Stimulated activated CD8-positive, alpha-beta memory T cell treated with anti-CD3 and anti-CD28 coated beads, Interleukin-15, amount 100 ng/mL, for 48 hours (primary cell): Measurements from ENCODE around the gene MSX2.
"Not testable (repeated sequence)": the region's sequence is repeated elsewhere in the genome, so short reads cannot be mapped to it uniquely, and the experiment has no call there.

Source experiments
- DNase-seq, 2 donors: peaks; one replicate each; pipeline ENCODE4 v3.0.0-alpha.2; 2020; ENCODE audit warnings: low read depth in 2 of 2

The MSX2 gene

DNA sequence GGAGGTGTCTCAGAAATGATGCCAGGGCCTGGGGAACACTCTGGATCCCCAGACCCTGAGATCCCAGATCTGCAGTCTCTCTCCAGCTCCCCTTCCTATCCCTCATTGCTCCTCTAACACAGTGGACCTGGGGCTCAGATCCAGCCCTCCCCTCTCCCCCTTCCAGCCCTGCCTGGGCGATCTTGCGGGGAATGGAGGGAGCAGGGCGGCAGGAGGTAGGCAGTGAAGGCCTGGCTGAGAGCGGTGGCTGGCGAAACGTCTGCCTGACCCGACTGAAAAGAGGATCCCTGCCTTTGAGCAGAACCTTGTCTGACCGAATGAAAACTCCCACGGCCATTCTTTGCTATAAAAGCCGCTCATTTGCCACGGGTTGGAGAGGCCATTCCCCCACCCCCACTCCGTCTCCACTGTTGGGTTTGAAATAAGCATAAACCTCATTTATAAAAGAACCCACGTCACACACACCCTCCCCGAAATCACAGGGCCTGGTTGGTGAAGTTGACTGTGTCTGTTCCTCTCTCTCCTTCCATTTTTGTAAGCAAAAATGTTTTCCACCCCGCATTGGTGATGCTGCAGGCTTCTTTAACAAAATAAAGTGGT lies 8.8 kb downstream of the MSX2 start:
- DNase-seq, result no peak

DNA sequence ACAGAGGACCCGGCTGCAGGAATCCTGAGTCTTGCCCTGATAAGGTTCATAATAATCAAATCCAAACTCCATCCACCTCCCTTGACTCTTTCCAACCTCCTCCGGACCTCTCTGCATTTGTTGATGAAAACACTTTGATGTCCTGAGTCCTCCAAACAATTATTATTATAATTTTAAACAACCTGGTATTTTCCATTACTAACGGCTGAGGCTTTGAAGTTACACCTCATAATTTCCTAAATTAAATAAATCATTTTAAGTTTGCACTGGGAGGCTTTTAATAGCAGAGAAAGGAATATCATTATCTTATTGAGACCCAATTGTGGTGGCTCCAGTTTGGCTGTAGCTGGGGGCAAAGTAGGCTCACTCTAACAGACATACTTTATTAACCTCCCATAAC lies 9.5 kb downstream of the MSX2 start:
- no peak for DNase-seq

DNA sequence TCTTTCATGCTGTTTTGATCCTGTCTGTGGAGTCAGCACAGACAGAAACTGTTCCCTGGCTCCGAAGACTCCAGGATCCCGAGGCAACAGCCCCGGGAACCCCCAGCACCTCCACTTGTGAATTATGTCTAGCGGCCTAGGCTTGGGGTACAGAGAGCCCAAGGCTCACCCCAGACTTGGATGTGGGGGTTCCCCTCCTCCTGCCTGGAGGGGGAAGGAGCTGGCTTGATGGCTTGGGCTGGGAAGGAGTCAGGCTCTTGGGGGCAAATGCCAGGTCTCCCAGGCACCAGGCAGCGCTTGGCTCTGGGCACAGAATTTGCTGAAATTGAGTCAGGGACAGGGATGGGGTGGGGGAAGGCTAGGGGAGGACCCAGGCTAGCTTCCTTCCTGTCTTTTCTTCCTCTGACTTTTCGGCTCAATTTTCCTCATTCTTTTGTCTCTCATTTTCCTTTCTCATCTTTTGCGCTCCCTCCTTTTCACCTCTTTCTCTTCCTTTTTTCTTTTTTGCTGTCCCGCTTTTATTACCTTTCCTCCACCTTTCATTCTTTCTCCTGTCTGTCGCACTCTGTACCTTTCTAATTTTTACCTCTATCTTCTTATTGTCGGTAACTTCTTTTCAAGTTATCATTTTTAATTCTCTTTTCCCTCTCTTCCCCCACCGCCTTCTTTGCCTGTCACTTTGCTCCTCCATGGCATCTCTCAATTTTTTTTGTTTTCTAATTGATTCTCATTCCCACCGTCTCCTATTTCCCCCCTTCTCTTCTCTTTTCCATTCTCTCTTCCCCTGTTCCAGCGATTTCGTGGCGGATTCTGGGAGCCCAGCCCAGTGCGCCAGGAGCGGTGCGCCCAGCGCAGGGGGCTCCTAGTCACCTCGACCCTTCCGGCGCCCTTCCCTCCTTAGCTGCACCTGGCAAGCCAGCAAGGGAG lies 10.5 kb downstream of the MSX2 start:
- no peak for DNase-seq

DNA sequence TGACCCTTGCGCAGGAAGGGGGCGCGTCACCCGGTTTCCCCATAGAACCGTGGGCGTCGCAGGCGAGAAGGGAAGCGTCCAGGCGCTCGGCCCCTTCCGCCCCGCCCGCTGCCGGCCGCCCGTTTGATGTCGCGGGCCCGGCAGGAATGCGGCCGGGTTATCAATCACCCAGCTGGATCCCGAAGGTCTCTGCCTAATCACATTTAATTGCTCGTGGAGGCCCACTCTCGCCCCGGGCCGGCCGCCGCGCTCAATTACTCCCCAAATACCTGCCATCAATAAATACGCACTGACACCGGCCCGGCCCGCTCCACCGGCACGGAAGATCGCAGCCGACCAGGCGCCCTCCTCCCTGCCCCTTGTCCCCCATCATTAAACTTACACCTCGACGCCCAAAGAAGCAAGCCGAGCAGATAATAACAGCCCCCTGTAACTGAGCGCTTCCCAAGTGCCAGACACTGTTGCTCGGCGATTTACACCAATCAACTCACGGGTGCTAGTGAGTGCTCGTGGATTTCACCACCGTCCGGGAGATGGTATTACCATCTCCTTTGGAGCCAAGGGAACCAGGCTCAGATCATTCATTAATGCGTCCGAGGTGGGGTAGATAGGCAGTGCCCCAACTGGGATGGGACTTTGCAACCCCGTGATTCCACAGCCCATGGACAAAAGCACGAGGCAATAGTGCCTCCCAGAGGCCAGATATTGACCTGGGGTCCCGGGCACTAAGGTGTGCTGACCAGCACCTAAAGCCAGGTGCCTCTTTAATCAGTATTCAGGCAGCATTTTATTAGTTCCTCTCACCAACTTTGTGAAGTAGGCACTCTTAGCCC lies 11.3 kb downstream of the MSX2 start:
- DNase-seq, result no peak

DNA sequence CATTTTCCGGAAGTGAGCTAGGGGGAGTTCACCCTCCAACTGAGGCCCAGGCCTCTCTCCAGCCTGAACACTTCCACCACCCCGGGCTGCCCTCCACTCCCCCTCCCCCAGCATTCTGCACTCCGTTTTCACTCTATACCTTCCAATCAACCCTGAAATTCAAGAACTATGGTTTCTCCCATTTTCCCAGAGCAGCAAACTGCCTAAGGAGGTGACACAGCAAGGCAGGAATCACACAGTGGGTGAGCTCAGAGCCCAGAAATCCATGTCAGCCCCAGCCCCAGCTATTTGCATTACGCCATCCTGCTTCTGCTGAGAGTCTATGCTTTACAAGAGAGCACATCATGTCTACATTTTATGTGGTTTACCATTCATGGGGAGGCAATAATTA lies 11.9 kb downstream of the MSX2 start:
- no peak for DNase-seq

DNA sequence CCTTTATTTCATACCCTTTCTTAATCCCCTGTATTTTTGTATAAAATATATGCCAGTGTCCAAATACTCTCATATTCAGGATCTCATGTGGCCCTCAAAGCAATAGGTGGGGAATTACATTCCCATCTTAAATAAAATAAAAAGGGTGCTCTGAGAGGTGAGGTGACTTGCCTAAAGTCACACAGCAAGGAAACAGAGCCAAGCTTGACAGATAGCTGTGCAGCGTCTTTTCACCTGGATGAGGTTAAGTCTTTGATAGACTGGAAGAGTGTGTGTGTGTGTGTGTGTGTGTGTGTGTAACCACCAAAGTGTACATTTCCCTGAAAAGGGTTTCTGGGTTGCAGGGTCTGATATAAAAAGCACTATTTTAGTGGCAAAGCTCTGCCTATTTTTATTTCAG lies 12.4 kb downstream of the MSX2 start:
- DNase-seq, result no peak

DNA sequence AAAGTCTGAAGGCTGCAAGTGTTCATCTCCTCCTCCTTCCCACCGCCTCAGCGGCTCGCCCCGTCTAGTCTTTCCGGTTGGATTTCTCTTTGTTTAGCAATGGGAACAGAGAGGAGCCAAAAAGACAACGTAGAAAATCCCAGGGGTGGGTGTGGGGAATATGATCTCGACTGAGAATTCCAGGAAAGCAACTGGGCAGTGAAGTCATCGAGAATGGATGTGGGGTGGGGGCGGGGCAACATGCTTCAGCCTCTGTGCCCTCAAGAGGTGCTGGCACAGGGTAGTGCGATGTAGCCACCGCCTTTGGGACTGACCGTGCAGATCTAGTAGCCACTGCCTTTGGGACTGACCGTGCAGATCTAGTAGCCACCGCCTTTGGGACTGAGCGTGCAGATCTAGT lies 12.9 kb downstream of the MSX2 start:
- DNase-seq, result no peak

DNA sequence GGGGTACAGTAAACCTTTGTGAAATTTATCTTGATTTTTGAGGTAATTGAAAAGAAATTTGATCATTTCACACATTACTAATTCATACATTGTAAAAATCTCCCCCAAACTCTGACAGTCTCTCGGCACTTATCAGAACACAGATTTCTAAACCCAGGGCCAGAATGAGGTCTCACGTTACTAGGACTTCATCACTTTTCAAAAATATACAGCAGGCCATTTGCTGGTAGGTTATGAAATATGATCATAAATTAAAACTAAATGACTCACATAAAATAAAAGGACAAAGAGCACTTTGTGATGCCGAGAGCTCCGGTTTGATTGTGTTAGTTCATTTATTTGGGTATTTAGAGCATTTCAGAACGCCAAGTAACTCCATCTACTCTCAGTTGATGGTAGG lies 17.0 kb downstream of the MSX2 start:
- DNase-seq, result no peak

DNA sequence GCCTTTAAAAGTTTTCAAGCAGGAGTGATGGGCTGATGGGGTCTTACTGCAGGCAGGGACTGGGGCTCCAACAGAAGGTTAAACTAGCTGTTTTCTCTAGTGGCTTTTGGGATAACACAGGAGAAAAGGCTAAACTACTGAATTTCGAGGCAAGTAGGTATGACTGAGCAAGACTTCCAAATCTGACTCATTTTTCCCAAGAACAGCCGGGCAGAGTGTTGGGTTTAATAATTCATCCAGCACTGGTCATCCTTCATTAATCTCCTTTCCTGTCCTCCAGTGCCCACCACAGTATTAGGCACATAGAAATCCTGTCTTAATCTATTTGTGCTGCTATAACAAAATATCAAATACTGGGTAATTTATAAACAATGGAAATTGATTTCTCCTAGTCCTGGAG lies 20.5 kb downstream of the MSX2 start:
- no peak for DNase-seq

DNA sequence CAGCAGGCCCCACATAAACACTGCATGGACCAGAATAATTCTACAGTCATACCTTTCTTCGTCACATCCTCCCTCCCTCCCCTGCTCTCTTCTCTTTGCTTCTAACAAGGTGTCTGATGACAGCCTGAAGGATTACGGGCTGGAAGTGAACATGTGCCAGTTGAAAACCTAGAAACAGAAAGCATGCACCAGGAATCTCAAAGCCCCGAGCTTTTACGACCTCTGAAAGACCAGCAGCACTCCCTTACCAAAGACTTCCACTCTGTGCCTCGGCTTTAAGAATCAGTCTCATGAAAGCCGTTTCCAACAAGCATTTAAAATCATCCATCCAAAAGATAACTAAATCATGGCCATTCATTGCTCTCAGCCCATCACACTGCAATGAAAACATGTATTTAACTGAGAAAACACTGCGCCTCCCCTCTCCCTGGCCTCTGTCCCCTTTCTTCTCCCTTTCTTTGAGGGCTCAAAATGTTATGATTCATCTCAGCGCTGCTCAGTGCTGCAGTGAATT lies 21.3 kb downstream of the MSX2 start:
- DNase-seq, result no peak

DNA sequence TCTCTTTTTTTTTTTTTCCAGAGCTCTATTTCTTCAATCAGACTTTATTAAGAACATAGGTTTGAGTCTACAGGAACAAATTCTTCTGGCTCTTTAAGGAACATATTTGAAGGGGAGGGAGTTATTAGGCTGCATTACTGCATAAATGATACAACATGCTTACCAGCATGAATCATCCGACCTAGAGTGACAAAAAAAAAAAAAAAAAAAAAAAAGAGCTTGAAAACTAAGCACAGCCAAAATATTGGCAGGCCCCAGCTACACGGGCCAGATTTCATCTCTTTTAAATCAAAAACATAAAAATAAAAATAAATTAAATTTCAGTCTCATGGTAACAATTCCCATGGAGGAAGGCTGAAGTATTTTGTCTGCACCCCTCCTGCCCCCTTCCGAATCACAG lies 26.3 kb downstream of the MSX2 start:
- DNase-seq, result no peak

DNA sequence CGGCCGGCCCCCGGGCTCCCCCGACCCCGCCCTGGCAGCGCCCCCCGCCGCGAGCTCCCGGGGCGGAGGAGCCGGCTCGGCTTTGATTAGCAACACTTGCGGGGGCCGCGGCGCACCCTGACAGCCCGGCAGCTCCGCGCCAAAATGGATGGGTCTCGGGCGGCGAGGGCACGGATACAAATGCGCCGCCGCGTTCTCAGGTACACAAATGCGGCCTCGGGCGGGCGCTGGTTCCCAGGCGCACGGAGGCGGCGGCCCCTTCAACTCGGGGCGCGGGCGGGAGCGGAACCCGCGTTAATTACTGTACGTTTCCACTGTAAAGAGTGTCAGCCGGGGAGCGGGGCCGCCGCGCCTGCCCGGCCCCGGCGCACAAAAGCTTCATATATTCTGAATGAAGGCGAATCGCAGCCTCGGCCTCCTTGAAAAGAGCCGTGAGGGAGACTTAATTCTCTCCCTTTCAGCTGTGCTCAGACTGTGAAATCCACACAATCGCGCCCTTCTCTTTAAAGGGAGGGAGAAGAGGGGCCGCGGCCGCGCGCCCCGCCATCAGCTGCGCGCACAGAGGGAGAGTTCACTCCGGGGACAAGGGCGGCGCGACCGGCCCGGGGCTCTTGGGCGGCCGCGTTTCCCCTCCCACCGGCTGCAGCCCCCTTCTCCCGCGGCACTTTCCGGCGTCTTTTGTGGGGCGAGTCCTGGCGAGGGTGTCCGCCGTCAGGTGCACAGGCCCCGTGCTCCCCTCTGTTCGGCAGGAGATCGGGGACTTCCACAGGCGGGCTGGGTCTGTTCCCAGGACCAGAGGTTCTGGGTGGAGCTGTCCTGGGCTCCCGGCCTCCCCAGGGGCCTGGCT lies 27.0 kb downstream of the MSX2 start:
- no peak for DNase-seq

DNA sequence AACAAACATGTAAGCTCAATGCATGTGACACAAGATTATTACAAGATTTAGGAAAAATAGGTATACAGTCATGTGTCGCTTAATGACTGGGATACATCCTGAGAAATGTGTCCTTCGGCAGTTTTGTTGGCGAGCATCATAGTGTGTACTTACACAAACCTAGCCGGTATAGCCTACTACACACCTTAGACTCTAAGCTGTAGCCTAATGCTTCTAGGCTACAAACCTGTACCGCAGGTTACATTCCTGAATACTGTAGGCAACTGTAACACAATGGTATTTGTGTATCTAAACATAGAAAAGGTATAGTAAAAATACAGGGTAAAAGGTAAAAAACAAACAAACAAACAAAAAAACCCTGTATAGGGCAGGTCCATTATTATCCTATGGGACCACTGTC lies 27.7 kb downstream of the MSX2 start:
- DNase-seq, result no peak

DNA sequence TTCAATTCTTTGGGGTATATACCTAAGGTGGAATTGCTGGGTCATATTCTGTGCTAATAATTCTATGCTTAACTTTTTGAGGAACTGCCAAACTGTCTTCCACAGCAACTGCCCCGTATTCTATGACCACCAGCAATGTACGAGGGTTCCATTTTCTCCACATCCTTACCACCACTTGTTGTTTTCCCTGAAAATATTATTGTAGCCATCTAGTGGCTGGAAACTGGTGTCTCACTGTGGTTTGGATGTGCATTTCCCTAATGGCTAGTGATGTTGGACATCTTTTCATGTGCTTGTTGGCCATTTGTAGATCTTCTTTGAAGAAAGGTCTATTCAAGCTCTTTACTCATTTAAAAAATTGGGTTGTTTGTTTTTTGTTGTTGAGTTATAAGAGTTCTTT lies 30.7 kb downstream of the MSX2 start:
- DNase-seq, result no peak

DNA sequence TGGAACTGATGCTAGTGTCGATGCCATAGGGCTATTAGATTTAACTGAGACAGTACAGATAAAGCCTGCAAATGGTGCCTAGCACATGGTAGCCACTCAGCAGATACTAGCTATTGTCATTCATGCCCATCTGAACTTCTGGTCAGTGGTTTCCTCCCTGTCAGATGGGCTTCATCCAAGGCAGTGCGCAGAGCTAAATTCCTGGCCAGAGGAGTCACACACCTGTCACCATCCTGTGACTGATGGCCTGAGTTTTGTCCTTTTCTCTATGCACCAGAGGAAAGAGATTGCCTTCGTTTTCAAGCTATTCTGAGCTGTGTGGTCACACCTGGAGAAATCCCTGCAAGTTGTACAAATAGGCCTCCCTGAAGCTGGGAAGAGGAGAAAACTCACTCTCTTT lies 34.7 kb downstream of the MSX2 start:
- no peak for DNase-seq

DNA sequence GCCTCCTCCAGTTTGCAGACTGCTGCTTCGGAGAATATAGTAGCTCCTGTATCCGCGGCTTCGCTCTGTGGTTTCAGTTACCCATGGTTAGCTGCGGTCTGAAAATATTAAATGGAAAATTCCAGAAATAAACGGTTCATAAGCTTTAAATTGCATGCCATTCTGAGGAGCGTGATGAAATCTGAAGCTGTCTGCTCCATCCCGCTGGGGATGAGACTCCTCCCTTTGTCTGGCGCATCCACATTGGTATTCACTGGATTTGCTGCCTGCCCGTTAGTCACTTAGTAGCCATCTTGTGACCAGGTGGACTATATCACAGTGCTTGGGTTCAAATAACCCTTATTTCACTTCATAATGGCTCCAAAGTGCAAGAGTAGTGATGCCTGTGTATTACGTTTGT lies 36.3 kb downstream of the MSX2 start:
- no peak for DNase-seq

DNA sequence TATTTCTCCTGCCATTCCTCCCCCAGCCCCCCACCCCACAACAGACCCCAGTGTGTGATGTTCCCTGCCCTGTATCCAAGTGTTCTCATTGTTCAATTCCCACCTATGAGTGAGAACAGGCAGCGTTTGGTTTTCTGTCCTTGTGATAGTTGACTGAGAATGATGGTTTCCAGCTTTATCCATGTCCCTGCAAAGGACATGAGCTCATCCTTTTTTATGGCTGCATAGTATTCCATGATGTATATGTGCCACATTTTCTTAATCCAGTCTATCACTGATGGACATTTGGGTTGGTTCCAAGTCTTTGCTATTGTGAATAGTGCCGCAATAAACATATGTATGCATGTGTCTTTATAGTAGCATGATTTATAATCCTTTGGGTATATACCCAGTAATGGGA lies 37.0 kb downstream of the MSX2 start:
- not testable (repeated sequence) for DNase-seq

DNA sequence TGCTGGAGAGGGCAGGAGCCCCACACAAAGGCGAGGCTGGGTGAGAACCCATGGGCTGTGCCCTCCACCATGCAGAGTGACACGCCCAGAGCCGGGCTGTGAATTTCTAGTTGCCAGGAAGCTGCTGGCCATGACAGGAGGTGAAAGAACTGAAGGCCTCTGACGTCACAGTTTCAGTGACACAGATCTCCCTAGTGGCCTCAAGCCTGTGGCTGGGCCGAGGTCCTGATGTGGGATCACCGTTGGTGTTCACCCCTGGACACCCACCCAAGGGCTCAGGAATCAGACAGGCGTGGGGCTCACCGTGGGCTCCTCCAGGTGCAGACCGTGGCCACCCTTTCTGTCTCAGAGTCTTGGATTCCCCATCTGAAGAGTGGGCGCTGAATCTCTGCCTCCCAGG lies 39.9 kb downstream of the MSX2 start:
- no peak for DNase-seq

DNA sequence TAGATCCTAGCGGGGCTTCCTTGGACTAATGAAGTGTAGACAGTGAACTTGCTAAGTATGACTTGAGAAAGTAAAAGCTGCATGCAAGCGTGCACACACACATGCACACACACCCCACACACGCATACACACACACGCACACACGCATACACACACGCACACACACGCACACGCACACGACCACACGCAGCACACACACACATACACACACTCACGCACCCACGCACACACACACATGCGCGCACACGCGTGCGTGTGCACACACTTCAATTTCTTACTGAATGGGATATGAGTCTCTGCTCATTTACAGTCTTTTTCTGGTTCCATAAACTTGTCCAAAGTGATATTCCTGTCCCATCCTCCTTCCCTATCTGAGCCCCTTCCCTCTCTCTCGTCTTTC lies 41.2 kb downstream of the MSX2 start:
- DNase-seq, result no peak

DNA sequence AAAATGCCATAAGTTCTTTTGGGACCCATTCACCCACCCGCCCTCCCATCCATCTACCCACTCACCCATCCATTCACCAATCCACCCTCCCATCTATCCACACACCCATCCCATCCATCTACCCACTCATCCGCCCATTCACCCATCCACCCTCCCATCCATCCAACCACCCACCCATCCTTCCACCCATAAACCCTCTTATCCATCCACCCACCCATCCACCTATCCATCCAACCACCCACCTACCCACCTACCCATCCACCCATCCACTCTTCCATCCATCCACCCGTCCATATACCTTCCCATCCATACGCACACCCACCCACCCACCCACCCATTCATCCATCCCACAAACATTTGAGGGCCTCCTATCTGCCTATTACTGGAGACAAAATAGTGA lies 43.3 kb downstream of the MSX2 start:
- DNase-seq, result no peak

DNA sequence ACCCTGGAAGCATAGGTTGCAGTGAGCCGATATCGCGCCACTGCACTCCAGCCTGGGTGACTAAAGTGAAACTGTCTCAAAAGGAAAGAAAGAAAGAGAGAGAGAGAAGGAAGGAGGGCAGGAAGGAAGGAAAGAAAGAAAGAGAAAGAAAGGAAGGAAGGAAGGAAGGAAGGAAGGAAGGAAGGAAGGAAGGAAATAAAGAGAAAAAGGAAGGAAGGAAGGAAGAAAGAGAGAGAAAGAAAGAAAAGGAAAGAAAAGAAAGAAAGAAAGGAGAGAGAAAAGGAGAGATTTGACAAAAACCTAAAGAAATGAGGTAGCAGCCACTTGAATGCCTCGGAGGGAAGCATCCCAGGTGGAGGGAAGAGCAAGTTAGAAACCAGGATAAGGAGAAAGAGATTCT lies 44.6 kb downstream of the MSX2 start:
- no peak for DNase-seq

DNA sequence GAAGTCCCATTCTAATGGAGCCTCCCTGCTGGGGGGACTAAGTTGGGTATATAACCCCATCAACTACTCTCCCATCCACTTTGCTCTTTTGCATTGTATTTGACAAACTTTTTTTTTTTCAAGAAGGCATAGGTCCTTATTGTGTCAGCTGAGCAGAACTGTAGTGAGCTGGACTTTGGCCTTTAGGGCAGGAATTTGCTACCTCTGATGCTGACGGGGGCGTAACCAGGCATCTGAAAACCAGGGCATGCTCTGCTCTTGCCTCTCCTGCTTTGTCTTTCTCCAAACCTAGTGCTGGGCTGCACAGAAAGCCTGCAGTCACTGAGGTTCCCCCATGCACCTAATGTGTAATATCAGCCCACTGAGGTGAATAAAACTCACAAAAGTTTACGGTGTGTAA lies 49.0 kb downstream of the MSX2 start:
- no peak for DNase-seq
